ENCODE measurements around the gene KLHL24.
A peak's percentile ranks its signal among the peaks of the same experiment; 100 is the strongest.

Gene KLHL24

GRCh38 chr3:183635431-183636220 lies at the start of gene KLHL24:
KLHL24 (plus strand) TSS chr3:183635623; CDS start chr3:183650357, 14,734 bp downstream.
- Histone ChIP-seq H3K36me3 (replicated peaks; ENCODE audit: low read depth, low read length) (no peaks in the 10 kb centered on the region), H3K4me1 (ENCODE audit: low read length) (peaks cover 13% of the 10 kb centered on the region), H2AFZ (ENCODE audit: low read depth, low read length) (peak within 1 kb of the TSS; percentile 99), H4K20me1 (ENCODE audit: insufficient read depth, low read length) (no peaks in the 10 kb centered on the region), H3K4me2 (ENCODE audit: low read length) (peak within 1 kb of the TSS; percentile 95), H3K9me3 (ENCODE audit: insufficient read depth, low read length) (no peaks in the 10 kb centered on the region), H3K4me3 (ENCODE audit: low read length) (peak within 1 kb of the TSS; percentile 92), H3K27ac (ENCODE audit: low read length) (peak within 1 kb of the TSS; percentile 60), H3K79me2 (ENCODE audit: low read length) (peaks cover 11% of the 10 kb centered on the region), H3K9ac (ENCODE audit: low read length) (peak within 1 kb of the TSS; percentile 79), H3K27me3 (ENCODE audit: low read depth, low read length) (no peaks in the 10 kb centered on the region)
- TF ChIP-seq CTCF (IDR thresholded peaks at IDR 0.05; ENCODE audit: low read depth, low read length) (peak; percentile 9; the same call in 1 of the 2 replicates), EZH2phosphoT487 (IDR thresholded peaks at IDR 0.05; ENCODE audit: low read depth) (no peak)

- Histone ChIP-seq H3K9me3 (ENCODE audit: insufficient read depth, low read length) (no peaks in the 10 kb centered on the region), H3K4me2 (ENCODE audit: low read length) (no peak overlapping the region), H3K4me3 (ENCODE audit: low read length) (no peak overlapping the region), H3K79me2 (ENCODE audit: low read length) (no peaks in the 10 kb centered on the region), H2AFZ (ENCODE audit: low read depth, low read length) (no peak overlapping the region), H3K27me3 (ENCODE audit: low read depth, low read length) (peaks cover 16% of the 10 kb centered on the region; the same call in 1 of the 2 replicates), H3K27ac (ENCODE audit: low read length) (no peak overlapping the region), H4K20me1 (ENCODE audit: insufficient read depth, low read length) (no peaks in the 10 kb centered on the region), H3K4me1 (ENCODE audit: low read length) (peaks cover 36% of the 10 kb centered on the region), H3K36me3 (replicated peaks; ENCODE audit: low read depth, low read length) (no peaks in the 10 kb centered on the region), H3K9ac (ENCODE audit: low read length) (no peak overlapping the region)
- no peak for TF ChIP-seq CTCF (IDR thresholded peaks at IDR 0.05; ENCODE audit: low read depth, low read length)
- TF ChIP-seq EZH2phosphoT487 (IDR thresholded peaks at IDR 0.05; ENCODE audit: low read depth): no peak
Measured at GRCh38 chr3:183586477-183586876, 48.9 kb upstream of the KLHL24 start.

GRCh38 chr3:183587336-183587735 lies 48.1 kb upstream of the KLHL24 start:
- no peak overlapping the region for H2AFZ ChIP-seq (ENCODE audit: low read depth, low read length)
- peak overlapping the region; percentile 14 for H3K4me2 ChIP-seq (ENCODE audit: low read length)
- H3K4me1 ChIP-seq (ENCODE audit: low read length): peaks cover 42% of the 10 kb centered on the region

More at GRCh38 chr3:183587336-183587735, 48.1 kb upstream of the KLHL24 start:
- H3K79me2 ChIP-seq (ENCODE audit: low read length): no peaks in the 10 kb centered on the region
- no peaks in the 10 kb centered on the region for H3K36me3 ChIP-seq (replicated peaks; ENCODE audit: low read depth, low read length)
- no peak overlapping the region for H3K27ac ChIP-seq (ENCODE audit: low read length)
- TF ChIP-seq EZH2phosphoT487 (IDR thresholded peaks at IDR 0.05; ENCODE audit: low read depth) (no peak), CTCF (IDR thresholded peaks at IDR 0.05; ENCODE audit: low read depth, low read length) (no peak)
- peaks cover 16% of the 10 kb centered on the region; the same call in 1 of the 2 replicates for H3K27me3 ChIP-seq (ENCODE audit: low read depth, low read length)
- no peak overlapping the region for H3K9ac ChIP-seq (ENCODE audit: low read length)
- H4K20me1 ChIP-seq (ENCODE audit: insufficient read depth, low read length): no peaks in the 10 kb centered on the region
- H3K4me3 ChIP-seq (ENCODE audit: low read length): no peak overlapping the region
- H3K9me3 ChIP-seq (ENCODE audit: insufficient read depth, low read length): no peaks in the 10 kb centered on the region
